Uterus (tissue), 2 donors: ENCODE measurements around the gene BOLA1.

Source experiments
- CTCF ChIP-seq, 4 experiments: fragments of 200-600 bp in 2 of 4; fragments of 450-650 bp in 2 of 4; sonication (generic) in 2 of 4; IDR thresholded peaks; one replicate each; pipeline ENCODE4 v1.5.1; 2016 to 2019; ENCODE audit warnings: antibody characterized with exemption in 4 of 4, mild to moderate bottlenecking in 2 of 4, moderate library complexity in 1 of 4
- POLR2A ChIP-seq, 2 donors: fragments of 450-650 bp; IDR thresholded peaks; one replicate each; pipeline ENCODE4 v1.6.1; 2016; ENCODE audit warnings: antibody characterized with exemption in 2 of 2, mild to moderate bottlenecking in 1 of 2, moderate library complexity in 1 of 2

- TF ChIP-seq POLR2A (IDR thresholded peaks at IDR 0.05) (no peak), CTCF (IDR thresholded peaks at IDR 0.05) (no peak)
These were observed 17.5 kb upstream of the BOLA1 start for GRCh38 chr1:149881876-149882275.
